Ovary (tissue), 3 donors: ENCODE measurements around the gene KLK1.

Source experiments
- EP300 ChIP-seq: sonication (generic); formaldehyde crosslinking; IDR thresholded peaks from one replicate; pipeline ENCODE4 v1.6.1; 2017; ENCODE audit warnings: antibody characterized with exemption
- POLR2A ChIP-seq: fragments of 450-650 bp; IDR thresholded peaks from one replicate; pipeline ENCODE4 v1.6.1; 2017; ENCODE audit warnings: antibody characterized with exemption, mild to moderate bottlenecking, moderate library complexity
- TF ChIP-seq, protein P1 (sequence below), 3 donors: fragments of 450-650 bp in 2 of 3; fragments of 200-600 bp in 1 of 3; IDR thresholded peaks; one replicate each; pipeline versions ENCODE4 v1.5.1 to v1.8.0; 2016 to 2022; ENCODE audit warnings: antibody characterized with exemption in 3 of 3, mild to moderate bottlenecking in 1 of 3
- donor health status: DM: no; HTN: no; CAD: no.

DNA sequence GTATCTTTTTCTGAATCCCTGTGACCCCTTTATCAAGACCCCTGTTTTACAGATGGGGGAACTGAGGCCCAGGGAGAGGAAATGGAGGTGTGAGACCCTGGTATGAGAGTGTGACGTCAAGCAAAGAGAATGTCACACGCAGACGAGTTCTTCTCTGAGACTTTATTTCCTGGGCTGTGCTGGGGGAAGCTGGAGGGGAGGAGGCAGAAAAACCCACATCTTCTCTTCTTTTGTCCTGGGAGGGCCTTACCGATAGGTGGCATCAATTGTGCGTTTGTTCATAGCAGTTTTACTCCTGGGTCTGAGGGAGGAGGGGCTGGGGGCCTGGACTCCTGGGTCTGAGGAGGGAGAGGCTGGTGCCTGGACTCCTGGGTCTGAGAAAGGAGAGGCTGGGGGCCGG is 14.7 kb upstream of the KLK1 start:
- TF ChIP-seq, protein P1, sequence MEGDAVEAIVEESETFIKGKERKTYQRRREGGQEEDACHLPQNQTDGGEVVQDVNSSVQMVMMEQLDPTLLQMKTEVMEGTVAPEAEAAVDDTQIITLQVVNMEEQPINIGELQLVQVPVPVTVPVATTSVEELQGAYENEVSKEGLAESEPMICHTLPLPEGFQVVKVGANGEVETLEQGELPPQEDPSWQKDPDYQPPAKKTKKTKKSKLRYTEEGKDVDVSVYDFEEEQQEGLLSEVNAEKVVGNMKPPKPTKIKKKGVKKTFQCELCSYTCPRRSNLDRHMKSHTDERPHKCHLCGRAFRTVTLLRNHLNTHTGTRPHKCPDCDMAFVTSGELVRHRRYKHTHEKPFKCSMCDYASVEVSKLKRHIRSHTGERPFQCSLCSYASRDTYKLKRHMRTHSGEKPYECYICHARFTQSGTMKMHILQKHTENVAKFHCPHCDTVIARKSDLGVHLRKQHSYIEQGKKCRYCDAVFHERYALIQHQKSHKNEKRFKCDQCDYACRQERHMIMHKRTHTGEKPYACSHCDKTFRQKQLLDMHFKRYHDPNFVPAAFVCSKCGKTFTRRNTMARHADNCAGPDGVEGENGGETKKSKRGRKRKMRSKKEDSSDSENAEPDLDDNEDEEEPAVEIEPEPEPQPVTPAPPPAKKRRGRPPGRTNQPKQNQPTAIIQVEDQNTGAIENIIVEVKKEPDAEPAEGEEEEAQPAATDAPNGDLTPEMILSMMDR (IDR thresholded peaks at IDR 0.05): no peak
- TF ChIP-seq POLR2A (no peak), EP300 (no peak)
